ENCODE measurements around the gene ORAI3.

Gene ORAI3

DNA sequence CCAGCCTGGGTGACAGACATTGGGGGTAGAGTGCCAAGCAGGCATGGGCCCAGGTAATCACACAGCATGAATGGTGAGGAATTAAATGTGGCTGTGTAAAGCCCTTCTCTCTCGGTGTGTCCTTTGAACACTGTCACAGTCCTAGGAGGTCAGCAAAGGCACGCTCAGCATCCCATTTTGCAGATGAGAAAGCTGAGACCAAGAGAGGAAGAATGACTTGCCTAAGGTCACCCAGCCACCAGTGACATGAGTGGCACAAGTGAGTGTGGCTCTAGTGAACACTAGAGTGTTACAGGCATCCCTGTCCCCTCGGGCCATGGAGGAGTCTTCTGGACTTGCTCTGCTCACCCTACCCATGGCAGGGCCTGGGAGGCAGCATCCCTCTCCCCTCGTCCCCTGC is 41.8 kb upstream of the ORAI3 start:
- no peak overlapping the region for H3K9ac ChIP-seq (ENCODE audit: low read length)
- no peak overlapping the region for H3K27ac ChIP-seq (ENCODE audit: low read depth, low read length)
- no peaks in the 10 kb centered on the region for H3K27me3 ChIP-seq (ENCODE audit: insufficient read depth, low read length)
- H3K79me2 ChIP-seq (ENCODE audit: control insufficient read depth, insufficient read depth, low read length, poor library complexity), result no peaks in the 10 kb centered on the region
- no peak overlapping the region for H2BK12ac ChIP-seq (ENCODE audit: low read length)
- H4K8ac ChIP-seq (ENCODE audit: low read depth, low read length), result no peak overlapping the region
- no peak overlapping the region for H2AFZ ChIP-seq (ENCODE audit: insufficient read depth, low read length, poor library complexity)
- H4K91ac ChIP-seq (ENCODE audit: low read depth, low read length), result no peak overlapping the region
- H3K14ac ChIP-seq (ENCODE audit: low read length), result no peak overlapping the region
- WGBS (ENCODE audit: extremely low coverage, insufficient coverage, insufficient read length), result no CpG with 5 or more reads among the region's 4 CpGs
- H2BK120ac ChIP-seq (ENCODE audit: insufficient read depth, low read length, poor library complexity), result no peak overlapping the region
- no peak overlapping the region for H2AK5ac ChIP-seq (ENCODE audit: low read length)
- no peak overlapping the region for H2BK5ac ChIP-seq (ENCODE audit: low read depth, low read length, poor library complexity)
- no peak for DNase-seq
- no peak overlapping the region for H4K12ac ChIP-seq (ENCODE audit: low read depth, low read length)
- H3K4ac ChIP-seq (ENCODE audit: low read depth, low read length), result no peak overlapping the region
- peaks cover 0 to 2% of the 10 kb centered on the region in 2 experiments for H3K4me1 ChIP-seq (ENCODE audit: control insufficient read depth in 1 of 2, insufficient read depth in 2 of 2, low read length in 2 of 2)
- no peak overlapping the region for H3K4me2 ChIP-seq (ENCODE audit: low read length)
- H3K79me1 ChIP-seq (ENCODE audit: low read length), result peaks cover 4% of the 10 kb centered on the region
- H3K9me3 ChIP-seq (ENCODE audit: insufficient read depth, low read depth, low read length), result peaks cover 6% of the 10 kb centered on the region
- H3K36me3 ChIP-seq (ENCODE audit: control insufficient read depth in 1 of 2, insufficient read depth in 2 of 2, low read length in 2 of 2), result no peaks in the 10 kb centered on the region
- H3K23ac ChIP-seq (ENCODE audit: low read length), result no peak overlapping the region
- H3K4me3 ChIP-seq (ENCODE audit: low read depth, low read length), result no peak overlapping the region
- H3K18ac ChIP-seq (ENCODE audit: low read length), result no peak overlapping the region

DNA sequence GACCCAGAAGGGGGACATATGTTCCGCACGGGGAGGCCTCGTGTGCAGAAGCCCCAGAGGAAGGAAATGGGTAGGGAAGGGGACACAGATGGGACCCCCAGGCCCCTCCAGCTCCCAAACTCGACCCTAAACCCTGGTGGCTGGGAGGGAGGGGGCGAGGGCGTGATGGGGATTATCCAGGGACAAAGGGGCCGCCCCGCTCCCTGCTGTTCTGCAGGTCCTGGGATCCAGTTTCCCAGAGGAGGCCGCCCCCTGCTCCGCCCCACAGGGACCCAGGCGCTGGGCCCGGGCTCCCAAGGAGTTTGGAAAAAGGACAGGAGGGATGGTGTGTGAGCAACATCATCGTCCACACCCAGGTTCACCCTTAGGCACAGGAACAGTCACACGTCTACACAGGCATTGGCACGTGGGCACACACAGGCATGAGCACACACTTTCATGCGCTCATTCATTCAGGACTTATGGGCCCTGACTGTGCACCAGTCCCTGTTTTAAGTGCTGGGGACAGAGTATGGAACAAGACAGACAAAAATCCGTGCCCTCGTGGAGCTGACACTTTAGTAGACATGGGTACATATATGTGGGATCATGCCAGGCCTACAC is 38.3 kb upstream of the ORAI3 start:
- WGBS (ENCODE audit: extremely low coverage, insufficient coverage, insufficient read length), result no CpG with 5 or more reads among the region's 18 CpGs
- H3K23ac ChIP-seq (ENCODE audit: low read length), result peak overlapping the region; percentile 29

DNA sequence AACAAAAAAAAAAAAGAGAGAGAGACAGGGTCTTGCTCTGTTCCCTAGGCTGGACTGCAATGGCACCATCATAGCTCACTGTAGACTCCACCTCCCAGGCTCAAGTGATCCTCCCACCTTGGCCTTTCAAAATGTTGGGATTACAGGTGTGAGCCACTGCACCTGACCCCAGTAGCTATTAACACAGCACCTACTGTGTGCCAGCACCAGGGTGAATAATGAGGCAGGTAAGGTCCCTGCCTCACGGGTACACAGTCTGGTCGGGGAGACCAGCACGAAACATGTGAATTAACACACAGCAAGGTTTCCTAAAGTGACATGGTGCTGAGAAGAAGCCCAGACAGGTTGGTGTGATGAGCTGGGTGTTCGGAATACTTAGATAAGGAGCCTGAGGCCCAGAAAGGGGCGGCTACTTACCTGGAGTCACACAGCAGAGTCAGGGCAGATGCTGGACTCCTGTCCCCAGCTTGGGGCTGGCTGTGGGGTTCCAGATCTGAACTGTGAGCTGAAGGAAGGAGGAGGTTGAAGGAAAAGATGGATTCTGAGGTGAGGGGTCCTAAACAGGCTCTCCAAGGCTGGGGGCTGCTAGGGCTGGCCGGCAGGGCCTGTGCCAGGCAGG is 36.0 kb upstream of the ORAI3 start:
- no peak overlapping the region for H3K4me3 ChIP-seq (ENCODE audit: low read depth, low read length)
- WGBS (ENCODE audit: extremely low coverage, insufficient coverage, insufficient read length), result no CpG with 5 or more reads among the region's 6 CpGs
- H3K9ac ChIP-seq (ENCODE audit: low read length), result no peak overlapping the region
- no peak overlapping the region for H2BK120ac ChIP-seq (ENCODE audit: insufficient read depth, low read length, poor library complexity)
- no peak overlapping the region for H4K8ac ChIP-seq (ENCODE audit: low read depth, low read length)
- no peaks in the 10 kb centered on the region for H3K27me3 ChIP-seq (ENCODE audit: insufficient read depth, low read length)
- no peak overlapping the region for H2BK12ac ChIP-seq (ENCODE audit: low read length)
- H3K79me1 ChIP-seq (ENCODE audit: low read length), result no peaks in the 10 kb centered on the region
- H3K4me1 ChIP-seq (ENCODE audit: control insufficient read depth in 1 of 2, insufficient read depth in 2 of 2, low read length in 2 of 2), result peaks cover 0 to 1% of the 10 kb centered on the region in 2 experiments
- H4K12ac ChIP-seq (ENCODE audit: low read depth, low read length), result no peak overlapping the region
- H3K18ac ChIP-seq (ENCODE audit: low read length), result no peak overlapping the region
- no peaks in the 10 kb centered on the region for H3K79me2 ChIP-seq (ENCODE audit: control insufficient read depth, insufficient read depth, low read length, poor library complexity)
- H3K23ac ChIP-seq (ENCODE audit: low read length), result no peak overlapping the region
- H3K36me3 ChIP-seq (ENCODE audit: control insufficient read depth in 1 of 2, insufficient read depth in 2 of 2, low read length in 2 of 2), result no peaks in the 10 kb centered on the region
- peaks cover 7% of the 10 kb centered on the region for H3K9me3 ChIP-seq (ENCODE audit: insufficient read depth, low read depth, low read length)
- H3K14ac ChIP-seq (ENCODE audit: low read length), result no peak overlapping the region
- no peak overlapping the region for H3K4ac ChIP-seq (ENCODE audit: low read depth, low read length)
- H3K27ac ChIP-seq (ENCODE audit: low read depth, low read length), result no peak overlapping the region
- no peak overlapping the region for H3K4me2 ChIP-seq (ENCODE audit: low read length)
- H2BK5ac ChIP-seq (ENCODE audit: low read depth, low read length, poor library complexity), result no peak overlapping the region
- no peak overlapping the region for H4K91ac ChIP-seq (ENCODE audit: low read depth, low read length)
- H2AK5ac ChIP-seq (ENCODE audit: low read length), result no peak overlapping the region
- H2AFZ ChIP-seq (ENCODE audit: insufficient read depth, low read length, poor library complexity), result no peak overlapping the region
- DNase-seq, result no peak

More for the DNA sequence above, 38.3 kb upstream of the ORAI3 start:
- Histone ChIP-seq H2BK120ac (ENCODE audit: insufficient read depth, low read length, poor library complexity) (no peak overlapping the region), H3K4ac (ENCODE audit: low read depth, low read length) (no peak overlapping the region), H3K14ac (ENCODE audit: low read length) (no peak overlapping the region), H3K79me2 (ENCODE audit: control insufficient read depth, insufficient read depth, low read length, poor library complexity) (no peaks in the 10 kb centered on the region), H2AFZ (ENCODE audit: insufficient read depth, low read length, poor library complexity) (no peak overlapping the region), H3K18ac (ENCODE audit: low read length) (no peak overlapping the region), H2BK5ac (ENCODE audit: low read depth, low read length, poor library complexity) (no peak overlapping the region), H3K27ac (ENCODE audit: low read depth, low read length) (no peak overlapping the region), H2AK5ac (ENCODE audit: low read length) (no peak overlapping the region), H3K9ac (ENCODE audit: low read length) (no peak overlapping the region), H3K36me3 (ENCODE audit: control insufficient read depth in 1 of 2, insufficient read depth in 2 of 2, low read length in 2 of 2) (no peaks in the 10 kb centered on the region), H4K8ac (ENCODE audit: low read depth, low read length) (no peak overlapping the region), H3K79me1 (ENCODE audit: low read length) (no peaks in the 10 kb centered on the region), H3K4me2 (ENCODE audit: low read length) (no peak overlapping the region), H2BK12ac (ENCODE audit: low read length) (no peak overlapping the region), H4K91ac (ENCODE audit: low read depth, low read length) (no peak overlapping the region), H3K4me3 (ENCODE audit: low read depth, low read length) (no peak overlapping the region), H4K12ac (ENCODE audit: low read depth, low read length) (no peak overlapping the region), H3K4me1 (ENCODE audit: control insufficient read depth in 1 of 2, insufficient read depth in 2 of 2, low read length in 2 of 2) (no peaks in the 10 kb centered on the region), H3K27me3 (ENCODE audit: insufficient read depth, low read length) (no peaks in the 10 kb centered on the region), H3K9me3 (ENCODE audit: insufficient read depth, low read depth, low read length) (peaks cover 7% of the 10 kb centered on the region)
- DNase-seq, result no peak

DNA sequence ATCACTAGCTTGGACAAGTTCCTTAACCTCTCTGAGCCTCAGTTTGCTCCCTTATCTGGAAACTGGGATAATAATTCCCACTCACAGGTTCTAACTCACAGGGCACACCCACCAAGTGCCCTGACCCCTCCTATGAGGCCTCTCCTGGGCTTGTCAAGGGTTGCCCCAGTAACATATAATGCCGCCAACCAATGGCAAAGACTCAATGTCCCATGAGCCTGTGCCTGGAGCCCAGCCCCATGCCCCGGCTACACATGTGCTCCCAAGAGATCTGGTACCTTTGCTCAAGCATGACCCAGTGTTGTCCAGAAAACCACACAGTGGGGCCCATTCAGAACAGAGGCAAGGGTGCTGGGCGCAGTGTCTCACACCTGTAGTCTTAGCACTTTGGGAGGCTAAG is 34.0 kb upstream of the ORAI3 start:
- Histone ChIP-seq H2AFZ (ENCODE audit: insufficient read depth, low read length, poor library complexity) (no peak overlapping the region), H4K8ac (ENCODE audit: low read depth, low read length) (no peak overlapping the region), H3K4me3 (ENCODE audit: low read depth, low read length) (no peak overlapping the region), H2AK5ac (ENCODE audit: low read length) (no peak overlapping the region), H3K79me2 (ENCODE audit: control insufficient read depth, insufficient read depth, low read length, poor library complexity) (no peaks in the 10 kb centered on the region), H3K4me1 (ENCODE audit: control insufficient read depth in 1 of 2, insufficient read depth in 2 of 2, low read length in 2 of 2) (peaks cover 0 to 1% of the 10 kb centered on the region in 2 experiments), H4K91ac (ENCODE audit: low read depth, low read length) (no peak overlapping the region), H4K12ac (ENCODE audit: low read depth, low read length) (no peak overlapping the region), H2BK5ac (ENCODE audit: low read depth, low read length, poor library complexity) (no peak overlapping the region), H3K14ac (ENCODE audit: low read length) (no peak overlapping the region), H3K9me3 (ENCODE audit: insufficient read depth, low read depth, low read length) (peaks cover 7% of the 10 kb centered on the region), H3K9ac (ENCODE audit: low read length) (no peak overlapping the region), H2BK12ac (ENCODE audit: low read length) (no peak overlapping the region), H2BK120ac (ENCODE audit: insufficient read depth, low read length, poor library complexity) (no peak overlapping the region), H3K79me1 (ENCODE audit: low read length) (no peaks in the 10 kb centered on the region), H3K4me2 (ENCODE audit: low read length) (no peak overlapping the region), H3K27me3 (ENCODE audit: insufficient read depth, low read length) (no peaks in the 10 kb centered on the region), H3K27ac (ENCODE audit: low read depth, low read length) (no peak overlapping the region), H3K36me3 (ENCODE audit: control insufficient read depth in 1 of 2, insufficient read depth in 2 of 2, low read length in 2 of 2) (no peaks in the 10 kb centered on the region), H3K18ac (ENCODE audit: low read length) (no peak overlapping the region), H3K4ac (ENCODE audit: low read depth, low read length) (no peak overlapping the region), H3K23ac (ENCODE audit: low read length) (no peak overlapping the region)
- WGBS (ENCODE audit: extremely low coverage, insufficient coverage, insufficient read length), result no CpG with 5 or more reads among the region's 3 CpGs
- no peak for DNase-seq

Data from trophoblast cell (in vitro differentiated cells and primary cell).